Measurements from ENCODE around the gene TSC22D2. TPM values are rescaled to one million over a fixed set of nuclear protein-coding genes. Genes with fewer than 3 reads are reported as not detected.

The TSC22D2 gene
- total and polyA plus RNA-seq, 2 experiments from 2014 or later = 11.5 to 27.5 TPM

- no peak for DNase-seq
- Histone ChIP-seq H3F3A (ENCODE audit: insufficient read depth) (peaks cover 35% of the 10 kb centered on the region), H3K4me1 (ENCODE audit: insufficient read depth) (peaks cover 6% of the 10 kb centered on the region), H3K9me2 (ENCODE audit: insufficient read depth) (no peaks in the 10 kb centered on the region), H3K9ac (no peak overlapping the region), H3K79me2 (ENCODE audit: insufficient read depth) (peaks cover 42% of the 10 kb centered on the region), H3K27ac (no peak overlapping the region), H3K4me2 (ENCODE audit: unreplicated experiment) (no peak overlapping the region), H3K4me3 (no peak overlapping the region), H4K20me1 (ENCODE audit: insufficient read depth) (no peaks in the 10 kb centered on the region), H3K36me3 (ENCODE audit: low read depth) (peaks cover 39% of the 10 kb centered on the region), H3K9me3 (ENCODE audit: low read depth) (no peaks in the 10 kb centered on the region), H2AFZ (no peak overlapping the region), H3K27me3 (replicated peaks; ENCODE audit: insufficient read depth) (no peaks in the 10 kb centered on the region)
- TF ChIP-seq EZH2 (IDR thresholded peaks at IDR 0.05; ENCODE audit: insufficient read depth, poor library complexity, severe bottlenecking) = no peak
- no peak for TF ChIP-seq EZH2phosphoT487 (IDR thresholded peaks at IDR 0.05; ENCODE audit: insufficient read depth, low read depth)
- WGBS, 2 experiments (ENCODE audit: low coverage in 1 of 2, low lambda C conversion rate in 2 of 2, missing lambda C conversion rate in 2 of 2) = 97 to 100% methylated on average over 1 of the region's 1 CpG
- in situ Hi-C loops (cut with MboI) = no loop called here
Observed at GRCh38 chr3:150462108-150462507, 54.0 kb downstream of the TSC22D2 start.

- TF ChIP-seq EZH2 (IDR thresholded peaks at IDR 0.05; ENCODE audit: insufficient read depth, poor library complexity, severe bottlenecking) (no peak), EZH2phosphoT487 (IDR thresholded peaks at IDR 0.05; ENCODE audit: insufficient read depth, low read depth) (no peak)
- Histone ChIP-seq H4K20me1 (ENCODE audit: insufficient read depth) (no peaks in the 10 kb centered on the region), H3K4me2 (ENCODE audit: unreplicated experiment) (no peak overlapping the region), H3K27me3 (replicated peaks; ENCODE audit: insufficient read depth) (no peaks in the 10 kb centered on the region), H3K9me2 (ENCODE audit: insufficient read depth) (no peaks in the 10 kb centered on the region), H3K36me3 (ENCODE audit: low read depth) (peaks cover 15% of the 10 kb centered on the region), H3K4me1 (ENCODE audit: insufficient read depth) (peaks cover 30% of the 10 kb centered on the region), H3F3A (ENCODE audit: insufficient read depth) (peaks cover 49% of the 10 kb centered on the region), H2AFZ (no peak overlapping the region), H3K9ac (no peak overlapping the region), H3K79me2 (ENCODE audit: insufficient read depth) (peaks cover 17% of the 10 kb centered on the region), H3K9me3 (ENCODE audit: low read depth) (no peaks in the 10 kb centered on the region), H3K27ac (no peak overlapping the region), H3K4me3 (no peak overlapping the region)
- in situ Hi-C loops (cut with MboI) = no loop called here
- DNase-seq = no peak
- 79 to 93% methylated on average over 2 of the region's 2 CpGs for WGBS, 2 experiments (ENCODE audit: low coverage in 1 of 2, low lambda C conversion rate in 2 of 2, missing lambda C conversion rate in 2 of 2)
Observed at GRCh38 chr3:150464684-150465083, 56.6 kb downstream of the TSC22D2 start.

GRCh38 chr3:150467381-150467780 is 59.3 kb downstream of the TSC22D2 start:
- Histone ChIP-seq H3K9ac (no peak overlapping the region), H3K9me3 (ENCODE audit: low read depth) (no peaks in the 10 kb centered on the region), H3K4me3 (no peak overlapping the region), H3F3A (ENCODE audit: insufficient read depth) (peaks cover 63% of the 10 kb centered on the region), H4K20me1 (ENCODE audit: insufficient read depth) (no peaks in the 10 kb centered on the region), H3K27ac (no peak overlapping the region), H3K9me2 (ENCODE audit: insufficient read depth) (no peaks in the 10 kb centered on the region), H3K36me3 (ENCODE audit: low read depth) (0 out of 2 replicates have a peak, but pooled peaks cover 4% of the 10 kb centered on the region), H2AFZ (no peak overlapping the region), H3K27me3 (replicated peaks; ENCODE audit: insufficient read depth) (no peaks in the 10 kb centered on the region), H3K4me1 (ENCODE audit: insufficient read depth) (peaks cover 41% of the 10 kb centered on the region), H3K4me2 (ENCODE audit: unreplicated experiment) (no peak overlapping the region), H3K79me2 (ENCODE audit: insufficient read depth) (no peaks in the 10 kb centered on the region; the same call in 1 of the 2 replicates)
- DNase-seq = no peak
- WGBS, 2 experiments (ENCODE audit: low coverage in 1 of 2, low lambda C conversion rate in 2 of 2, missing lambda C conversion rate in 2 of 2) = 81 to 87% methylated on average over 1 of the region's 1 CpG
- in situ Hi-C loops (cut with MboI) = no loop called here
- TF ChIP-seq EZH2 (IDR thresholded peaks at IDR 0.05; ENCODE audit: insufficient read depth, poor library complexity, severe bottlenecking) = no peak
- TF ChIP-seq EZH2phosphoT487 (IDR thresholded peaks at IDR 0.05; ENCODE audit: insufficient read depth, low read depth) = no peak

- H3K9ac ChIP-seq = peak overlapping the region; percentile 30; the same call in 1 of the 2 replicates
- no peaks in the 10 kb centered on the region for H3K27me3 ChIP-seq (replicated peaks; ENCODE audit: insufficient read depth)
- H3K79me2 ChIP-seq (ENCODE audit: insufficient read depth) = no peaks in the 10 kb centered on the region; the same call in 1 of the 2 replicates
- H3K4me1 ChIP-seq (ENCODE audit: insufficient read depth) = peaks cover 41% of the 10 kb centered on the region
- H3K9me2 ChIP-seq (ENCODE audit: insufficient read depth) = no peaks in the 10 kb centered on the region
- whole genome bisulfite sequencing, 2 experiments (ENCODE audit: low coverage in 1 of 2, low lambda C conversion rate in 2 of 2, missing lambda C conversion rate in 2 of 2) = 77 to 78% methylated on average over 15 of the region's 15 CpGs
- H3K27ac ChIP-seq = peak overlapping the region; percentile 67
- H3F3A ChIP-seq (ENCODE audit: insufficient read depth) = peaks cover 63% of the 10 kb centered on the region
- in situ Hi-C loops (cut with MboI) = no loop called here
- peak overlapping the region; percentile 43 for H3K4me3 ChIP-seq
- TF ChIP-seq EZH2phosphoT487 (IDR thresholded peaks at IDR 0.05; ENCODE audit: insufficient read depth, low read depth) (0 out of 2 replicates have a peak, but pooled peaks have one; percentile 43), EZH2 (IDR thresholded peaks at IDR 0.05; ENCODE audit: insufficient read depth, poor library complexity, severe bottlenecking) (no peak)
- H2AFZ ChIP-seq = no peak overlapping the region
- H4K20me1 ChIP-seq (ENCODE audit: insufficient read depth) = no peaks in the 10 kb centered on the region
- H3K4me2 ChIP-seq (ENCODE audit: unreplicated experiment) = peak overlapping the region; percentile 85
- H3K9me3 ChIP-seq (ENCODE audit: low read depth) = no peaks in the 10 kb centered on the region
- DNase-seq = peak; percentile 98
- H3K36me3 ChIP-seq (ENCODE audit: low read depth) = peaks cover 4% of the 10 kb centered on the region; the same call in 1 of the 2 replicates
Observed at GRCh38 chr3:150469031-150469930, 61.2 kb downstream of the TSC22D2 start.

Data from GM23248 (cell line).